ENCODE results near the gene FGF22.

Gene FGF22

DNA sequence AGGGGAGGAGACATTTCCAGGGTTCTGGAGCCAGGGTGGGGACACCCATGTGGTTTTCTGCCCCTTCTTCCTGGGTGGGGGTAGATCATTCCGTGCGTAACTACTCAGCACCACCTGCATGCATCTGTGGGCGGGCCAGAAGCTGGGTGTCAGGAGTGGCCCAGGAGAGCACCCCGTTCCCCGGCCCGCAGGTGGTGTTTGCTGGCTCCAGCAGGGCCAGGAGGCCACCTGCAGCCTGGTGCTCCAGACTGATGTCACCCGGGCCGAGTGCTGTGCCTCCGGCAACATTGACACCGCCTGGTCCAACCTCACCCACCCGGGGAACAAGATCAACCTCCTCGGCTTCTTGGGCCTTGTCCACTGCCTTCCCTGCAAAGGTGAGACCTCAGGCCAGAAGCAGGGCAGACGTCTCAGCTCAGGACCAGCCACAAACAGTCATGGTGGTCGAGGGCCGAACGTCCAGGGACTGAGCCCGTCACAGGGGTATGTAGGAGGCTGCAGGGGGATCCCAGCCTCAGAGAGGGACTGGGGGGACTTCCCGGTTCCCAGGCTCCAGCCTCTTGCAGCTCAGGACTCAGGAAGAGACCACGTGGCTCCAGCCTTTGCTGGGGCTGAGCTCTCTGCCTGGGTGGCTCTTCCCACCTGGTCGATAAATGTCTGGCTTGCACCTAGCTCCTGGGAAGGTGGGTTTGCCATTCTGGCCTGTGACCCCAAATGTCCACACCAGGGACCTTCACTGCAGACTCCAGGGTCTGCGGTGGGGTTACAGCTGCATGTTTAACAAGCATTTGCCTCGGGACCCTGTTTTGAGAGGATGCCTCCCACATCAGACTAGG, 38.1 kb downstream of the FGF22 start:
- DNase-seq (ENCODE audit: low spot score), result peak; percentile 48
- no peak for FAIRE-seq

GRCh38 chr19:678791-679388, 39.2 kb downstream of the FGF22 start:
- no peak for FAIRE-seq

GRCh38 chr19:679418-680286, 40.0 kb downstream of the FGF22 start:
- FAIRE-seq, result no peak
- peak; percentile 56 for DNase-seq (ENCODE audit: low spot score)

More at GRCh38 chr19:678791-679388, 39.2 kb downstream of the FGF22 start:
- DNase-seq (ENCODE audit: low spot score), result no peak

- peak; percentile 94 for DNase-seq (ENCODE audit: low spot score)
- FAIRE-seq, result peak; percentile 40
Measured at GRCh38 chr19:680287-681028, 40.8 kb downstream of the FGF22 start.

- peak; percentile 77 for DNase-seq (ENCODE audit: low spot score)
- FAIRE-seq, result no peak
Measured at GRCh38 chr19:681029-682019, 41.6 kb downstream of the FGF22 start.

GRCh38 chr19:682678-683320, 43.1 kb downstream of the FGF22 start:
- no peak for DNase-seq (ENCODE audit: low spot score)
- FAIRE-seq, result no peak

DNA sequence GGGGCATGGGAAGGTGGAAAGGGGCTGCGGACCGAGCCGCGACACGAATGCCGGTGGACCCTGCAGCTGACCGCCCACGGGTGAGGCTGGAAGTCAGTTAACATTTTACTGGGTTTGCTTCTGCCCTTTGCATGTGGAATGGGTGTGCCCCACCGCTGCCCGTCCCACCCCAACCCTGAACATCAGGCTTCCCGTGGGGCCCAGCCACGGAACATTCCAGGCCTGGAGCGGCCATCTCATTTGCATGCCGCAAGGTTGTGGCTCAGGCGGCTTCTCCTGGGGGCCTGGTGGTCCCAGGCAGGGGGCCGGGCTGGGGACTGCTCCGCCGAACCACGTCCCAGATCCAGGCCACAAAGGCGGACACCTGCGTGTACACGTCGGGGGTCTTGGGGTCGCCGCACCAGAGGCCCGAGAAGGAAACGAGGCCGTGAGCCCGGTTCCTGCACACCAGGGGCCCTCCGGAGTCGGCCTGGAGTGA, 45.8 kb downstream of the FGF22 start:
- FAIRE-seq, result no peak
- no peak for DNase-seq (ENCODE audit: low spot score)

DNA sequence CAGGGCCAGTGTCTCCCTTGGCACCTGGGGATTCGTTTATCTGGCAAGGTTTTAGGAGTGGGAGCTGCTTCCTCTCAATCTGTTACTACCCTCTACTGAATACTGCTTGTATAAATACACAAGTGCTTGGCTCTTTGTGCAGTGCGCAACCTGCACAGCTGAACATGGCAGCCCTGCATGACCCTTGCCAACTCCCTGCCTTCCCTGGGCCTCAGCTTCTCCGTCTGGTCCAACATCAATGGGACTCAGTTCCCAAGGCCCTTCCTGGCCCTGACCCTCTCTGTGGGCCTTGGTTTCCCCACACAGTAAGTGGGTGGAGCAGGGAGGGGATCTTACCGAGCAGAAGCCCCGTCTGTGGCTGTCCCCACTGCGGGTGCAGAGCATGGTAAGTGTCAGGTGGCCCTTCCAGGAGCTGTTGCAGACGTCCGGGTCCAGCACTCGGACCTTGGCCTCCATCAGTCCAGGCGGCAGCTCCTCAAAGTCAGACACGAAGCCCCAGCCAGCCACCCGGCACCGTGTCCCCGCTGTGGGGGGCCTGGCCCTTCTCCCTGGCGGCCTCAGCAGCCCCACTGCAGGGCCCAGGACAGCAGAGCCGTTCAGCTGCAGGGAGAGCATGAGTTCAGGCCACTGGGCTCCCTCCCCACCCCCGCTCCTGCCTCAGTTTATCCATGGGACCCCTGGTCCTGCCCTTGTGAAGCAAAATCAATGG, 47.1 kb downstream of the FGF22 start:
- FAIRE-seq, result no peak

GRCh38 chr19:687569-688166, 48.0 kb downstream of the FGF22 start:
- no peak for FAIRE-seq

More for the DNA sequence above, 47.1 kb downstream of the FGF22 start:
- DNase-seq (ENCODE audit: low spot score), result no peak

GRCh38 chr19:688214-688613, 48.5 kb downstream of the FGF22 start:
- FAIRE-seq (no peak), DNase-seq (ENCODE audit: low spot score) (no peak)

More at GRCh38 chr19:687569-688166, 48.0 kb downstream of the FGF22 start:
- DNase-seq (ENCODE audit: low spot score), result no peak

- FAIRE-seq, result no peak
- DNase-seq (ENCODE audit: low spot score), result no peak
Measured at GRCh38 chr19:688992-689391, 49.3 kb downstream of the FGF22 start.

DNA sequence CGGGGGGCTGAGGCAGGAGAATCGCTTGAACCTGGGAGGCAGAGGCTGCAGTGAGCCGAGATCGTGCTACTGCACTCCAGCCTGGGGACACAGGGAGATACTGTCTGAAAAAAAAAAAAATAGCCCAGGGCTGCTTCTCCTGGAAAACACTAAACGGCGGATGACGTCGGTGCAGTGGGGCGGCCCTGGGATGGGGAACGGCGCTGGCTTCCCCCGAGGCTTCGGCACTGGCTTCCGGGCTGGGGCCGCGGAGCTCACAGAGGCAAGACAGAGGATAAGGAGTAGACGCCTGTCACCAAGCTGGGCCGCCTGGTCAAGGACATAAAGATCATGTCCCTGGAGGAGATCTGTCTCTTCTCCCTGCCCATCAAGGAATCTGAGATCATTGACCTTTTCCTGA, 50.5 kb downstream of the FGF22 start:
- FAIRE-seq (no peak), DNase-seq (ENCODE audit: low spot score) (no peak)

Measured in urothelium cell line (cell line).